PC-9 (cell line): ENCODE measurements around the gene ERGIC2.

ENCODE experiments used
- EZH2 ChIP-seq: fragments of 200-600 bp; sonication (generic); IDR thresholded peaks from 2 replicates; pipeline ENCODE4 v1.8.0; 2017; ENCODE audit warnings: antibody characterized with exemption, low read depth
- TF ChIP-seq, protein P1 (sequence below): fragments of 200-600 bp; sonication (generic); conservative IDR thresholded peaks from 2 replicates; pipeline ENCODE4 v1.6.1; 2017; ENCODE audit warnings: mixed run types, antibody characterized with exemption, mild to moderate bottlenecking, moderate library complexity

- TF ChIP-seq, protein P1, sequence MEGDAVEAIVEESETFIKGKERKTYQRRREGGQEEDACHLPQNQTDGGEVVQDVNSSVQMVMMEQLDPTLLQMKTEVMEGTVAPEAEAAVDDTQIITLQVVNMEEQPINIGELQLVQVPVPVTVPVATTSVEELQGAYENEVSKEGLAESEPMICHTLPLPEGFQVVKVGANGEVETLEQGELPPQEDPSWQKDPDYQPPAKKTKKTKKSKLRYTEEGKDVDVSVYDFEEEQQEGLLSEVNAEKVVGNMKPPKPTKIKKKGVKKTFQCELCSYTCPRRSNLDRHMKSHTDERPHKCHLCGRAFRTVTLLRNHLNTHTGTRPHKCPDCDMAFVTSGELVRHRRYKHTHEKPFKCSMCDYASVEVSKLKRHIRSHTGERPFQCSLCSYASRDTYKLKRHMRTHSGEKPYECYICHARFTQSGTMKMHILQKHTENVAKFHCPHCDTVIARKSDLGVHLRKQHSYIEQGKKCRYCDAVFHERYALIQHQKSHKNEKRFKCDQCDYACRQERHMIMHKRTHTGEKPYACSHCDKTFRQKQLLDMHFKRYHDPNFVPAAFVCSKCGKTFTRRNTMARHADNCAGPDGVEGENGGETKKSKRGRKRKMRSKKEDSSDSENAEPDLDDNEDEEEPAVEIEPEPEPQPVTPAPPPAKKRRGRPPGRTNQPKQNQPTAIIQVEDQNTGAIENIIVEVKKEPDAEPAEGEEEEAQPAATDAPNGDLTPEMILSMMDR: no peak
- no peak for TF ChIP-seq EZH2
Measured at GRCh38 chr12:29334937-29335336, 46.0 kb downstream of the ERGIC2 start.
